ENCODE data around the gene ERAL1. TPM values are rescaled to one million over a fixed set of nuclear protein-coding genes. Genes with fewer than 3 reads are reported as not detected.

Gene ERAL1
- total and polyA plus RNA-seq, 2 of the 4 experiments (the other 2 are of a cell fraction): 34.1 to 62.3 TPM

- peaks cover 3% of the 10 kb centered on the region; the same call in 1 of the 2 replicates for H3K9me1 ChIP-seq (ENCODE audit: insufficient read depth, low read length)
- H4K5ac ChIP-seq (ENCODE audit: low read depth, low read length): no peak overlapping the region
- H3K4me3 ChIP-seq (ENCODE audit: insufficient read depth, low read depth, low read length): no peak overlapping the region
- in situ Hi-C loops (cut with MboI; ENCODE audit: low sequenced_read_pairs): no loop called here
- no peak for ATAC-seq (ENCODE audit: low read depth)
- dilution Hi-C loops (cut with HindIII; ENCODE audit: low sequenced_read_pairs, unreplicated experiment): no loop called here
- no peak overlapping the region for H3K4me2 ChIP-seq (ENCODE audit: low read depth, low read length)
- intact Hi-C loops (cut with micrococcal nuclease): no loop called here
- TF ChIP-seq SMC3 (IDR thresholded peaks at IDR 0.05; ENCODE audit: low read depth, low read length) (no peak), RAD21 (IDR thresholded peaks at IDR 0.05; ENCODE audit: low read length) (no peak), CHD1 (IDR thresholded peaks at IDR 0.05; ENCODE audit: low read depth, low read length) (no peak), POLR2A (IDR thresholded peaks at IDR 0.05; ENCODE audit: low read depth, low read length) (no peak), RFX5 (IDR thresholded peaks at IDR 0.05; ENCODE audit: low read depth, low read length) (no peak), MAFK (IDR thresholded peaks at IDR 0.05; ENCODE audit: low read depth, low read length) (no peak), MXI1 (IDR thresholded peaks at IDR 0.05; ENCODE audit: borderline replicate concordance, low read depth, low read length) (no peak), ELK1 (IDR thresholded peaks at IDR 0.05; ENCODE audit: borderline replicate concordance, low read depth, low read length) (no peak), CEBPB (IDR thresholded peaks at IDR 0.05; ENCODE audit: low read depth, low read length) (no peak), MAZ (IDR thresholded peaks at IDR 0.05; ENCODE audit: borderline replicate concordance, low read depth, low read length) (no peak), NFE2L2 (IDR thresholded peaks at IDR 0.05; ENCODE audit: low read depth, low read length) (no peak), FOS (IDR thresholded peaks at IDR 0.05; ENCODE audit: low read depth, low read length) (no peak), BHLHE40 (IDR thresholded peaks at IDR 0.05; ENCODE audit: low read depth, low read length) (no peak)
- TF ChIP-seq, protein P1, sequence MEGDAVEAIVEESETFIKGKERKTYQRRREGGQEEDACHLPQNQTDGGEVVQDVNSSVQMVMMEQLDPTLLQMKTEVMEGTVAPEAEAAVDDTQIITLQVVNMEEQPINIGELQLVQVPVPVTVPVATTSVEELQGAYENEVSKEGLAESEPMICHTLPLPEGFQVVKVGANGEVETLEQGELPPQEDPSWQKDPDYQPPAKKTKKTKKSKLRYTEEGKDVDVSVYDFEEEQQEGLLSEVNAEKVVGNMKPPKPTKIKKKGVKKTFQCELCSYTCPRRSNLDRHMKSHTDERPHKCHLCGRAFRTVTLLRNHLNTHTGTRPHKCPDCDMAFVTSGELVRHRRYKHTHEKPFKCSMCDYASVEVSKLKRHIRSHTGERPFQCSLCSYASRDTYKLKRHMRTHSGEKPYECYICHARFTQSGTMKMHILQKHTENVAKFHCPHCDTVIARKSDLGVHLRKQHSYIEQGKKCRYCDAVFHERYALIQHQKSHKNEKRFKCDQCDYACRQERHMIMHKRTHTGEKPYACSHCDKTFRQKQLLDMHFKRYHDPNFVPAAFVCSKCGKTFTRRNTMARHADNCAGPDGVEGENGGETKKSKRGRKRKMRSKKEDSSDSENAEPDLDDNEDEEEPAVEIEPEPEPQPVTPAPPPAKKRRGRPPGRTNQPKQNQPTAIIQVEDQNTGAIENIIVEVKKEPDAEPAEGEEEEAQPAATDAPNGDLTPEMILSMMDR (conservative IDR thresholded peaks at IDR 0.05; ENCODE audit: low read depth, low read length): no peak
- TF ChIP-seq, protein P2, sequence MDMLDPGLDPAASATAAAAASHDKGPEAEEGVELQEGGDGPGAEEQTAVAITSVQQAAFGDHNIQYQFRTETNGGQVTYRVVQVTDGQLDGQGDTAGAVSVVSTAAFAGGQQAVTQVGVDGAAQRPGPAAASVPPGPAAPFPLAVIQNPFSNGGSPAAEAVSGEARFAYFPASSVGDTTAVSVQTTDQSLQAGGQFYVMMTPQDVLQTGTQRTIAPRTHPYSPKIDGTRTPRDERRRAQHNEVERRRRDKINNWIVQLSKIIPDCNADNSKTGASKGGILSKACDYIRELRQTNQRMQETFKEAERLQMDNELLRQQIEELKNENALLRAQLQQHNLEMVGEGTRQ (IDR thresholded peaks at IDR 0.05; ENCODE audit: low read depth, low read length): no peak
- ChIA-PET CTCF (interaction anchor here (0.5 to 1.3 kb wide), 2 partner anchors 14 to 77 kb away, joined by 3 to 4 read pairs; no protein-coding TSS in a partner anchor), POLR2A (ENCODE audit: unreplicated experiment) (no interaction called here)
- H2AK5ac ChIP-seq (ENCODE audit: low read depth, low read length): no peak overlapping the region
- H3K9ac ChIP-seq (ENCODE audit: low read depth, low read length): no peak overlapping the region
- H3K56ac ChIP-seq (ENCODE audit: extremely low read depth, insufficient read depth, low read length): no peak overlapping the region
- H4K20me1 ChIP-seq (ENCODE audit: insufficient read depth, low read length): peaks cover 17% of the 10 kb centered on the region
- no peaks in the 10 kb centered on the region for H3K9me3 ChIP-seq (ENCODE audit: control insufficient read depth, insufficient read depth, low read length)
- H3K23ac ChIP-seq (ENCODE audit: low read depth, low read length): no peak overlapping the region
- no peak overlapping the region for H3K4ac ChIP-seq (ENCODE audit: low read depth, low read length)
- no peak overlapping the region for H2BK20ac ChIP-seq (ENCODE audit: low read depth, low read length)
- H3K18ac ChIP-seq (ENCODE audit: low read depth, low read length): no peak overlapping the region
- no CpG with 5 or more reads among the region's 1 CpG for WGBS, 2 experiments (ENCODE audit: extremely low coverage in 2 of 2, insufficient read length in 1 of 2)
- no peak for DNase-seq
- H3K36me3 ChIP-seq (ENCODE audit: control insufficient read depth, insufficient read depth, low read length): peaks cover 3% of the 10 kb centered on the region; the same call in 1 of the 2 replicates
- no peak overlapping the region for H2BK5ac ChIP-seq (ENCODE audit: low read depth, low read length, poor library complexity, severe bottlenecking)
- no peaks in the 10 kb centered on the region; the same call in none of the 2 replicates for H3K4me1 ChIP-seq (ENCODE audit: control insufficient read depth, insufficient read depth, low read length)
- no peak overlapping the region for H3K27ac ChIP-seq (ENCODE audit: insufficient read depth, low read length)
- H2AFZ ChIP-seq (replicated peaks; ENCODE audit: low read length, poor library complexity): no peak overlapping the region
- no peak overlapping the region for H2BK15ac ChIP-seq (ENCODE audit: low read depth, low read length)
- no peak overlapping the region for H4K8ac ChIP-seq (ENCODE audit: low read depth in 2 of 2, low read length in 2 of 2)
- H2AK9ac ChIP-seq (replicated peaks; ENCODE audit: low read depth, low read length, poor library complexity): no peak overlapping the region
- no peak overlapping the region for H3K14ac ChIP-seq (replicated peaks; ENCODE audit: low read depth, low read length)
- H3K27me3 ChIP-seq (ENCODE audit: control insufficient read depth, insufficient read depth, low read length): no peaks in the 10 kb centered on the region
- peaks cover 26 to 61% of the 10 kb centered on the region in 2 experiments for H3K79me1 ChIP-seq (ENCODE audit: low read depth in 1 of 2, low read length in 2 of 2)
- no peak overlapping the region for H2BK120ac ChIP-seq (ENCODE audit: low read depth, low read length)
- no TSS peak for BruUV-seq (replicated peaks)
- H4K91ac ChIP-seq (ENCODE audit: insufficient read depth, low read depth, low read length): no peak overlapping the region
These were observed 27.1 kb upstream of the ERAL1 start for GRCh38 chr17:28827672-28828071.
